Activated CD4-positive, alpha-beta memory T cell treated with anti-CD3 and anti-CD28 coated beads for 36 hours (primary cell): ENCODE measurements around the gene PI4KA. TPM values are rescaled to one million over a fixed set of nuclear protein-coding genes. Genes with fewer than 3 reads are reported as not detected.
"Not testable (repeated sequence)": the region's sequence is repeated elsewhere in the genome, so short reads cannot be mapped to it uniquely, and the experiment has no call there.

Experiments used
- CTCF ChIA-PET: fragments of 350-600 bp; sonication (Branson Sonifier 250); formaldehyde crosslinking; loops from one replicate; lab custom pipeline; 2021; ENCODE audit warnings: antibody characterized with exemption, inconsistent platforms; lab: Charles Lee
- POLR2A ChIA-PET: fragments of 350-600 bp; sonication (Branson Sonifier 250); formaldehyde crosslinking; loops from one replicate; lab custom pipeline; 2021; ENCODE audit warnings: antibody characterized with exemption; lab: Charles Lee
- DNase-seq: peaks from one replicate; pipeline ENCODE4 v3.0.0-alpha.2; 2020
- H3K27ac Mint-ChIP-seq: one replicate; pipeline ENCODE4 v1.8.0; 2021; ENCODE audit warnings: mixed read lengths
- H3K27me3 Mint-ChIP-seq: one replicate; pipeline ENCODE4 v1.8.0; 2021; ENCODE audit warnings: mixed read lengths
- H3K36me3 Mint-ChIP-seq: one replicate; pipeline ENCODE4 v1.8.0; 2021; ENCODE audit warnings: mixed read lengths
- H3K4me1 Mint-ChIP-seq: one replicate; pipeline ENCODE4 v1.8.0; 2021; ENCODE audit warnings: low read depth, mixed read lengths
- H3K4me3 Mint-ChIP-seq: one replicate; pipeline ENCODE4 v1.8.0; 2021; ENCODE audit warnings: mild to moderate bottlenecking, mixed read lengths
- H3K9me3 Mint-ChIP-seq: one replicate; pipeline ENCODE4 v1.8.0; 2021; ENCODE audit warnings: mixed read lengths
- intact Hi-C: fragments of 100-400 bp; cut with micrococcal nuclease; formaldehyde crosslinking; loops from one replicate; pipeline ENCODE4 v1.15.1; 2023
- total RNA-seq, 2 experiments: library from RNA; stranded (reverse); gene quantifications; one replicate each; pipeline ENCODE4 v1.2.3, GENCODE V29; 2021

PI4KA gene
- total RNA-seq, 2 experiments from 2014 or later: 57.9 to 58.9 TPM

DNA sequence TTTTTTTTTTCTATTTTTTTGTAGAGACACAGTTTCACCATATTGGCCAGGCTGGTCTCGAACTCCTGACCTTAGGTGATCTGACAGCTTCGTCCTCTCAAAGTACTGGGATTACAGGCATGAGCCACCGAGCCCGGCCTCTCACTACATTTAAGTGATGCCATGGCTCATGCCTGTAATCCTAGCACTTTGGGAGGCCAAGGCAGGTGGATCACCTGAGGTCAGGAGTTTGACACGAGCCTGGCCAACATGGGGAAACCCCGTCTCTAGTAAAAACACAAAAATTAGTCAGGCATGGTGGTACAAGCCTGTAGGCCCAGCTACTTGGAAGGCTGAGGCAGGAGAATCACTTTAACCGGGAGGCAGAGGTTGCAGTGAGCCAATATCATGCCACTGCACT lies 165.7 kb downstream of the PI4KA start:
- H3K4me3 Mint-ChIP-seq, POLR2A ChIA-PET, H3K36me3 Mint-ChIP-seq, H3K4me1 Mint-ChIP-seq, H3K9me3 Mint-ChIP-seq, CTCF ChIA-PET, DNase-seq, H3K27ac Mint-ChIP-seq, H3K27me3 Mint-ChIP-seq, intact Hi-C loops: not testable (repeated sequence)

DNA sequence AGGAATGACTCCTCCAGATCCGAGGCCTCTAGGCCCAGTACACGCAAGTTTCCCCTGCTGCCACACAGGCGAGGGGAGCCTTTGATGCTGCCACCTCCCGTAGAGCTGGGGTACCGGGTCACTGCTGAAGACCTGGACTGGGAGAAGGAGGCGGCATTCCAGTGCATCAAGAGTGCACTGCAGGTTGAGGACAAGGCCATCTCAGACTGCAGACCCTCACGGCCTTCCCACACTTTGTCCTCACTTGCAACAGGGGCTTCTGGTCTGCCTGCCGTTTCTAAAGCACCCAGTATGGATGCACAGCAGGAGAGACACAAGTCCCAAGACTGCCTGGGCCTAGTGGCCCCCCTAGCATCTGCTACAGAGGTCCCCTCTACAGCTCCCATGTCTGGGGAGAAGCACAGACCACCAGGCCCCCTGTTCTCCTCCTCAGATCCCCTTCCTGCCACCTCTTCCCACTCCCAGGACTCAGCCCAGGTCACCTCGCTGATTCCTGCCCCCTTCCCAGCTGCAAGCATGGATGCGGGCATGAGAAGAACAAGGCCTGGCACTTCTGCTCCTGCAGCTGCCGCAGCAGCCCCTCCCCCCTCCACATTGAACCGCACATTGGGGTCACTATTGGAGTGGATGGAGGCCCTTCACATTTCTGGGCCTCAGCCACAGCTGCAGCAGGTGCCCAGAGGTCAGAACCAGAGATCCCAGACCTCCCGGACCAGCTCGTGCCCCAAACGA lies 167.9 kb downstream of the PI4KA start:
- H3K4me3 Mint-ChIP-seq, H3K36me3 Mint-ChIP-seq, H3K9me3 Mint-ChIP-seq, H3K4me1 Mint-ChIP-seq, DNase-seq, CTCF ChIA-PET, intact Hi-C loops, POLR2A ChIA-PET, H3K27ac Mint-ChIP-seq, H3K27me3 Mint-ChIP-seq: not testable (repeated sequence)

DNA sequence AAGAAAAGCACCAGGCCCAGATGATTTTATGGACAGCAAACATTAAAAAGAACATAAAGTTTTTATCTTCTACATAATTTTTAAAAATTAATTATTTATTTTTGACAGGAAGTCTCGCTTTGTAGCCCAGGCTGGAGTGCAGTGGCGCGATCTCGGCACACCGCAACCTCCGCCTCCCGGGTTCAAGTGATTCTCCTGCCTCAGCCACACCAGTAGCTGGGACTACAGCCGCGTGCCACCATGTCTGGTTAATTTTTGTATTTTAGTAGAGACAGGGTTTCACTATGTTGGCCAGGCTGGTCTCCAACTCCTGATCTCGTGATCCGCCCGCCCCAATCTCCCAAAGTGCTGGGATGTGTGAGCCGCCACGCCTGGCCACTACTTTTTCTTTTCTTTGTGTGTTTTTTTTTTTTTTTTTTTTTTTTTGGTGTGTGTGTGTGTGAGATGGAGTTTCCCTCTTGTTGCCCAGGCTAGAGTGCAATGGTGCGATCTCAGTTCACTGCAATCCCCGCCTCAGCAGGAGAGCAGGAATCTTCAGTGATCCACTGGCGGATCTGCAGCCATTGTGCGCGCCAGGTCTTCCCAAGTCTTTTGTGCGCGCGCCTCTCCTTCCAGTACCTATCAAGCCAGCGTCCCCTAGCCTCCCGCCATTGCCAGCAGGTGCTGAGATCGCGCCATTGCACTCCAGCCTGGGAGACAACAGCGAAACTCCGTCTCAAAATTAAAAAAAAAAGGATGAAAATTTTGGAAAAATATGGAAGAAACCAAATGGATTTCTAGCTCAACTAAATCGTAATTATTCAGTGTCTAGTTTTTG lies 171.0 kb downstream of the PI4KA start:
- CTCF ChIA-PET, H3K36me3 Mint-ChIP-seq, H3K4me1 Mint-ChIP-seq, H3K9me3 Mint-ChIP-seq, DNase-seq, H3K4me3 Mint-ChIP-seq, H3K27ac Mint-ChIP-seq, intact Hi-C loops, H3K27me3 Mint-ChIP-seq, POLR2A ChIA-PET: not testable (repeated sequence)

DNA sequence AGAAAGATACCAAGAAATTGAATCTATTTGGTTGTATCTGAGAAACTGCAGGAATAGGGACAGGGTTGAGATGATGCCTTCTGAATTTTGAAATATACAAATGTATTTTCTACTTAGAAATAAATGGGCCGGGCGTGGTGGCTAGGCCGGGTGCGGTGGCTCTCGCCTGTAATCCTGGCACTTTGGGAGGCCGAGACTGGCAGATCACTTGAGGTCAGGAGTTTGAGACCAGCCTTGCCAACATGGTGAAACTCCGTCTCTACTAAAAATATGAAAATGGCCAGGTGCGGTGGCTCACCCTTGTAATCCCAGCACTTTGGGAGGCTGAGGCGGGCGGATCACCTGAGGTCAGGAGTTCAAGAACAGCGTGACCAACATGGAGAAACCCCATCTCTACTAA lies 172.8 kb downstream of the PI4KA start:
- H3K9me3 Mint-ChIP-seq, CTCF ChIA-PET, H3K36me3 Mint-ChIP-seq, DNase-seq, H3K27ac Mint-ChIP-seq, H3K27me3 Mint-ChIP-seq, POLR2A ChIA-PET, H3K4me1 Mint-ChIP-seq, intact Hi-C loops, H3K4me3 Mint-ChIP-seq: not testable (repeated sequence)

DNA sequence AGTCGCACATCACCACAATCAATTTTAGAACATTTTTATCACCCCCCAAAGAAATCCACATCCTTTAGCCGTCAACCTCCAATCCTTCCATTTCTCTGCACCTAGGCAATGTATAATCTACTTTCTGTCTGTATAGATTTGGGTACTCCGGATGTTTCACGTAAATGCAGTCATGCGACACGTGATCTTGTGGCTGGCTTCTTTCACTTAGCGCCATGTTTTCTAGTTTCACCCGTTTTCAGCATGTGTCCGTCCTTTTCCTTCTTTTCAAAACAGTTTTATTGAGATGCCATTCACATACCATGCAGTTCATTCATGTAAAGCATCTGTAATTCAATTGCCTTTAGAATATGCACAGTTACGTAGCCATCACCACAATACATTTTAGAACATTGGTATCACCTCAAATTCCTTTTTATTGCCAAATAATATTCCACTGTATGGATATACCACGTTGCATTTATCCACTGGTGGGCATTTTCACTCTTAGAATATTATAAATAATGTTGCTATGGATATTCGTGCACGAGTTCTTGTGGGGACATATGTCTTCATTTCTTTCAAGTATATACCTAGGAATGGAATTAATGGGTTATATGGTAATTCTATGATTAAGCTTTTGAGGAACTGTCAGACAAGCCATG lies 179.7 kb downstream of the PI4KA start:
- intact Hi-C loops: loop anchor here (10.0 kb wide), 1 partner anchor 54 kb away; no protein-coding TSS in a partner anchor

DNA sequence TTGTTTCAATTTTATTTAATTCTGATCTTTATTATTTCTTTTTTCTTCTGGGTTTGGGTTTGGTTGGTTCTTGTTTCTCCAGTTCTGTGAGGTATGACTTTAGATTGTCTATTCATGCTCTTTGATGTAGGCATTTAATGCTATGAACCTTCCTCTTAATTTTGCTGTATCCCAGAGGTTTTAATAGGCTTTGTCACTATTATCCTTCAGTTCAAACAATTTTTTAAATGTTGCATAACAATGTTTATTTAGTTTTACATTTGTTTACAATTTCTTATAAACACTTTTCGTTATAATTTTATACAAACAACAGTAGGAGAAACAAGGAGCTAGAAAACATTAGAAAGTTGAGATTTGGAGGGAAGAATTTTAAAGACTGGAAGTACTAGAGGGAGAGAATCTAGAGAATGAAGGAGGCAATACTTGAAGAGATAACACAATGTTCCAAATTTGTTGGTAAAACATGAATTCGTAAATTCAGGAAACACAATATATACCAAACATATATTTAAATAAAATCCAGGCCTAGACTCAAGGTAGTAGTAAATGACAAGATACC lies 180.8 kb downstream of the PI4KA start:
- no peak overlapping the region for H3K4me3 Mint-ChIP-seq
- ChIA-PET POLR2A (no interaction called here), CTCF (no interaction called here)
- no peaks in the 10 kb centered on the region for H3K4me1 Mint-ChIP-seq
- intact Hi-C loops: loop anchor here (10.0 kb wide), 1 partner anchor 53 kb away; no protein-coding TSS in a partner anchor
- H3K27ac Mint-ChIP-seq: no peak overlapping the region
- no peaks in the 10 kb centered on the region for H3K9me3 Mint-ChIP-seq
- peaks cover 26% of the 10 kb centered on the region for H3K27me3 Mint-ChIP-seq
- no peaks in the 10 kb centered on the region for H3K36me3 Mint-ChIP-seq
- no peak for DNase-seq

More for the DNA sequence above, 179.7 kb downstream of the PI4KA start:
- H3K9me3 Mint-ChIP-seq, H3K27ac Mint-ChIP-seq, DNase-seq, H3K4me1 Mint-ChIP-seq, H3K36me3 Mint-ChIP-seq, POLR2A ChIA-PET, H3K4me3 Mint-ChIP-seq, CTCF ChIA-PET: not testable (repeated sequence)
- peaks cover 21% of the 10 kb centered on the region for H3K27me3 Mint-ChIP-seq

DNA sequence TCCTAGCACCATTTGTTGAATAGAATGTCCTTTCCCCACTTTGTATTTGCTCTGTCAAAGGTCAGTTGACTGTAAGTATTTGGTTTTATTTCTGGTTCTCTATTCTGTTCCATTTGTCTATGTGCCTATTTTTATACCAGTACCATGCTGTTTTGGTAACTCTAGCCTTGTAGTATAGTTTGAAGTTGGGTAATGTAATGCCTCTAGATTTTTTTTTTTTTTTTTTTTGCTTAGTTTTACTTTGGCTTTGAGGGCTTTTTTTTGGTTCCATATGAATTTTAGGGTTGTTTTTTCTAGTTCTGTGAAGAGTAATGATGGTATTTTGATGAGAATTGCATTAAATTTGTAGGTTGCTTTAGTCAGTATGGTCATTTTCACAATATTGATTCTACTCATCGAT lies 183.0 kb downstream of the PI4KA start:
- peaks cover 29% of the 10 kb centered on the region for H3K27me3 Mint-ChIP-seq
- CTCF ChIA-PET: interaction anchor here (1.3 kb wide), 1 partner anchor 112 kb away, joined by 4 read pairs; no protein-coding TSS in a partner anchor
- H3K4me1 Mint-ChIP-seq, H3K9me3 Mint-ChIP-seq, H3K4me3 Mint-ChIP-seq, DNase-seq, H3K36me3 Mint-ChIP-seq, POLR2A ChIA-PET, H3K27ac Mint-ChIP-seq: not testable (repeated sequence)
- intact Hi-C loops: loop anchor here (10.0 kb wide), 1 partner anchor 51 kb away; no protein-coding TSS in a partner anchor

DNA sequence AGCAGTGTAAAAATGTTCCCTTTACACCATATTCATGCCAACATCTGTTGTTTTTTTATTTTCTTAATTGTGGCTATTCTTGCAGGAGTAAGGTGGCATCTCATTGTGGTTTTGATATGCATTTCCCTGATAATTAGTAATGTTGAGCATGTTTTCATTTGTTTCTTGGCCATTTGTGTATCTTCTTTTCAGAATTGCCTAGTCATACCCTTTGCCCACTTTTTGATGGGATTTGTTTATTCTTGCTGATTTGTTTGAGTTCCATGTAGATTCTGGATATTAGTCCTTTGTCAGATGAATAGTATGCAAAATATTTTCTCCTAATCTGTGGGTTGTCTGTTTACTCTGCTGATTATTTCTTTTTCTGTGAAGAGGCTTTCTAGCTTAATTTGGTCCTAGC lies 183.6 kb downstream of the PI4KA start:
- H3K9me3 Mint-ChIP-seq: no peaks in the 10 kb centered on the region
- no peak for DNase-seq
- no peaks in the 10 kb centered on the region for H3K36me3 Mint-ChIP-seq
- ChIA-PET POLR2A (no interaction called here), CTCF (interaction anchor here (1.3 kb wide), 1 partner anchor 111 kb away, joined by 4 read pairs; no protein-coding TSS in a partner anchor)
- intact Hi-C loops: loop anchor here (10.0 kb wide), 1 partner anchor 50 kb away; no protein-coding TSS in a partner anchor
- no peak overlapping the region for H3K4me3 Mint-ChIP-seq
- H3K27ac Mint-ChIP-seq: no peak overlapping the region
- peaks cover 2% of the 10 kb centered on the region for H3K4me1 Mint-ChIP-seq
- peaks cover 32% of the 10 kb centered on the region for H3K27me3 Mint-ChIP-seq

DNA sequence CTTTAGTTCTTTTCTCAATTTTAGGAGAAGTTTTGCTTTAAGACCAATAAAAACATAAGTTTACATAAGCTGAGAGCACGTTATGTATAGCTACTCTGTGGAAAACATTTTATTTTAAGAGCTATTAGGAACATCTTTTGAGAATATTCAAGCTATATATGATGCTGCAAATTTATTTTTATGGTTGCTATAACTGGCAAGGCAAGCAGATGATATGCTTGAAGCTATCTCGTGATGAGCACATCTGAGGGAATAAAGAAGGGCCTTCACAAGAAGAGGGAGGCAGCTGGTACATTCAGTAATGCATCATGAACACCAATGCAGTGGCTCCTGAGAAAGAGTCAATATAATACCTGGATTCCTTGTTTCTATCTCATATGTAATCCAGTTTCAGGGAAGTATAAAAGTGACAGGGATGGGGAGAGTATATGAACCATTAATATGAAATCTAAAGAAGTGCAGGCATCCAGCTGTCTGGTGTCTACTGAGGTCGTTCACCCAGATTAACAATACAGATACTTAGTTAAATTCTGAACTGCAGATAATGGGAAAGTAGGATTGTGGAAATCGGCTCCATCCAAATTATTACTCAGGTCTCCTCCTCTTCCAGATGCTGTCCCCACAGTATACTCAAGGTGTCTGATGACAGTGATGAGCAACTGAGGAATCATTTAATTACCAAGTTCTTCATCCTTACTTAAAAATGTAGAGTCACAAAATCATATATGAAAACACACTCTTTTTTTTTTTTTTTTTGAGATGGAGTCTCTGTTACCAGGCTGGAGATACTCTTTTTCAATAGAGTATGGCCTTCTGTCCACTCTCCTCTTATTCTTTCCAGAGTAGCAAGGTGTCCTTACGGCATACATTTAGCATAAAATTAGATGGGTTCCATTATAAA lies 185.1 kb downstream of the PI4KA start:
- intact Hi-C loops: loop anchor here (10.0 kb wide), 1 partner anchor 49 kb away; no protein-coding TSS in a partner anchor
- H3K9me3 Mint-ChIP-seq: no peaks in the 10 kb centered on the region
- no peaks in the 10 kb centered on the region for H3K36me3 Mint-ChIP-seq
- POLR2A ChIA-PET: no interaction called here
- peaks cover 2% of the 10 kb centered on the region for H3K4me1 Mint-ChIP-seq
- H3K27ac Mint-ChIP-seq: no peak overlapping the region
- DNase-seq: no peak
- H3K27me3 Mint-ChIP-seq: peaks cover 27% of the 10 kb centered on the region
- CTCF ChIA-PET: interaction anchor here (0.9 kb wide), 1 partner anchor 110 kb away, joined by 3 read pairs; no protein-coding TSS in a partner anchor
- H3K4me3 Mint-ChIP-seq: no peak overlapping the region

DNA sequence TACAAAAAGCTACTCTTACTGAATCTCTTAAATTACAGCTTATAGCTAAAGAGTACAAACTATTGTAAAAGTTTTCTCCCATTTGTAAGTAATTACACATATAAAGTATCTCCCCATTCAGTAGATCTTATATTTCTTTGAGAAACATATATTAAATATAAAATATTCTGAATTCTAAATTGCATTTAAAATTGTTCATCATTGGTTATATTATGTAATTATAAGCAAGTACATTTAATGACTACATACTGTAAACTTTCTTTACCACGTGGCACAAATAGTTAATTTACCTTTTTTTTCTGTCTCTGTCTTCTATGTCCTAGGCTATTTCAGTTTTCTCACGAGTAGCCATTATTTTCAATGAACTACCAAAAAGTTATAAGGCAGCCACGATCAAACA lies 185.9 kb downstream of the PI4KA start:
- no peak overlapping the region for H3K27ac Mint-ChIP-seq
- DNase-seq: no peak
- ChIA-PET CTCF (interaction anchor here (0.9 to 1.0 kb wide), 2 partner anchors 10 to 109 kb away, joined by 3 read pairs; no protein-coding TSS in a partner anchor), POLR2A (no interaction called here)
- H3K4me1 Mint-ChIP-seq: peaks cover 2% of the 10 kb centered on the region
- no peaks in the 10 kb centered on the region for H3K36me3 Mint-ChIP-seq
- intact Hi-C loops: loop anchor here (10.0 kb wide), 1 partner anchor 48 kb away; no protein-coding TSS in a partner anchor
- no peaks in the 10 kb centered on the region for H3K9me3 Mint-ChIP-seq
- H3K4me3 Mint-ChIP-seq: no peak overlapping the region
- peaks cover 26% of the 10 kb centered on the region for H3K27me3 Mint-ChIP-seq

DNA sequence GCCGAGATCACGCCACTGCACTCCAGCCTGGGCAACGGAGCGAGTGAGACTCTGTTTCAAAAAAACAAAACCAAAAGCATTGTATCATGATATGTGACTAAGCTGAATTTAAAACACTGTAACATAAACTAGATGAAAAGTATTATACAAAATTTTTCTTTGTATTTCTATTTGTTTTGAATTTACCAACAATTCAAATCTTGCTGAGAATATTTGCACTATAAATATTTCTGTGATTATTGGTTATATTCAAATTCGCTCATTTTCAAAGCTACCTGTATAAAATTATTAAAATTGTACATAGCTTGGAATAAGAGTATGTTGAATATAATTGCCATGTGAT lies 186.6 kb downstream of the PI4KA start:
- Mint-ChIP-seq H3K36me3 (no peaks in the 10 kb centered on the region), H3K4me3 (no peak overlapping the region), H3K4me1 (peaks cover 2% of the 10 kb centered on the region), H3K27me3 (peaks cover 26% of the 10 kb centered on the region), H3K9me3 (no peaks in the 10 kb centered on the region), H3K27ac (no peak overlapping the region)
- intact Hi-C loops: loop anchor here (10.0 kb wide), 1 partner anchor 47 kb away; no protein-coding TSS in a partner anchor
- DNase-seq: no peak
- ChIA-PET POLR2A (no interaction called here), CTCF (interaction anchor here (1.0 kb wide), 1 partner anchor 9 kb away, joined by 3 read pairs; no protein-coding TSS in a partner anchor)
